HEK293 (cell line): ENCODE results near the gene AMZ2.
"Not testable (repeated sequence)": the region's sequence is repeated elsewhere in the genome, so short reads cannot be mapped to it uniquely, and the experiment has no call there.

ENCODE experiments used
- CTCF ChIA-PET: fragments of 350-600 bp; formaldehyde crosslinking; extraction: SDS; loops from one replicate; lab custom pipeline; 2021; ENCODE audit warnings: antibody characterized with exemption; lab: Yijun Ruan, JAX
- POLR2A ChIA-PET: fragments of 300-600 bp; formaldehyde crosslinking; extraction: SDS; loops from one replicate; lab custom pipeline; 2020; ENCODE audit warnings: antibody characterized with exemption, inconsistent platforms; lab: Yijun Ruan, JAX
- H3K27ac ChIP-seq: fragments of 200-500 bp; sonication (Bioruptor generic); 2 replicates; pipeline ENCODE4 v1.5.1; 2014; ENCODE audit warnings: low read depth, low read length, control low read depth, inconsistent platforms; ENCODE audit errors: extremely low read depth
- H3K36me3 ChIP-seq, 2 experiments: fragments of 200-500 bp in 1 of 2; sonication (Bioruptor generic) in 1 of 2; 1 replicate in 1 of 2; 2 replicates in 1 of 2; pipeline ENCODE4 v1.5.1; 2014 to 2017; ENCODE audit warnings: inconsistent platforms in 2 of 2, low read length in 2 of 2; ENCODE audit not compliant: control insufficient read depth in 2 of 2, insufficient read depth in 1 of 2
- H3K4me1 ChIP-seq: fragments of 200-500 bp; sonication (Bioruptor generic); 2 replicates; pipeline ENCODE4 v1.5.1; 2014; ENCODE audit warnings: mild to moderate bottlenecking, low read length, inconsistent platforms; ENCODE audit not compliant: control insufficient read depth, insufficient read depth
- H3K4me3 ChIP-seq: 2 replicates; pipeline ENCODE4 v1.5.1; 2011; ENCODE audit warnings: low read depth, mild to moderate bottlenecking, control low read depth, low read length, moderate library complexity
- H3K9me3 ChIP-seq: fragments of 200-500 bp; sonication (Bioruptor generic); 2 replicates; pipeline ENCODE4 v1.5.1; 2014; ENCODE audit warnings: low read depth, low read length, inconsistent platforms; ENCODE audit not compliant: control insufficient read depth, insufficient read depth
- HOXA7 ChIP-seq: sonication (generic); formaldehyde crosslinking; IDR thresholded peaks from 2 replicates; pipeline ENCODE4 v1.8.1; 2022; ENCODE audit warnings: missing genetic modification reagents, borderline replicate concordance
- KLF7 ChIP-seq: fragments of 450-650 bp; formaldehyde crosslinking; IDR thresholded peaks from 2 replicates; pipeline ENCODE4 v1.5.1; 2016; ENCODE audit warnings: missing biosample characterization, missing genetic modification characterization, borderline replicate concordance
- PRDM10 ChIP-seq: fragments of 450-650 bp; formaldehyde crosslinking; IDR thresholded peaks from 2 replicates; pipeline ENCODE4 v1.5.1; 2016; ENCODE audit warnings: missing biosample characterization, missing genetic modification characterization
- SP7 ChIP-seq: fragments of 450-650 bp; formaldehyde crosslinking; IDR thresholded peaks from 2 replicates; pipeline ENCODE4 v1.5.1; 2016; ENCODE audit warnings: missing biosample characterization, missing genetic modification characterization
- TCF7L2 ChIP-seq: IDR thresholded peaks from 2 replicates; pipeline ENCODE4 v1.6.1; 2011; ENCODE audit warnings: low read depth, mild to moderate bottlenecking, inconsistent platforms, low read length, moderate library complexity, borderline replicate concordance
- ZBTB48 ChIP-seq: fragments of 450-650 bp; formaldehyde crosslinking; IDR thresholded peaks from 2 replicates; pipeline ENCODE4 v1.5.1; 2016; ENCODE audit warnings: missing biosample characterization, missing genetic modification characterization
- ZFP37 ChIP-seq: fragments of 450-650 bp; formaldehyde crosslinking; IDR thresholded peaks from 2 replicates; pipeline ENCODE4 v1.5.1; 2016; ENCODE audit warnings: missing biosample characterization, missing genetic modification characterization
- ZNF280C ChIP-seq: fragments of 450-650 bp; formaldehyde crosslinking; IDR thresholded peaks from 2 replicates; pipeline ENCODE4 v1.5.1; 2016; ENCODE audit warnings: missing biosample characterization, missing genetic modification characterization
- ZNF335 ChIP-seq: fragments of 450-650 bp; formaldehyde crosslinking; conservative IDR thresholded peaks from 2 replicates; pipeline ENCODE4 v1.5.1; 2016; ENCODE audit warnings: missing biosample characterization, missing genetic modification characterization
- ZNF707 ChIP-seq: fragments of 450-650 bp; formaldehyde crosslinking; IDR thresholded peaks from 2 replicates; pipeline ENCODE4 v1.5.1; 2016; ENCODE audit warnings: missing biosample characterization, missing genetic modification characterization
- ZXDB ChIP-seq: fragments of 450-650 bp; formaldehyde crosslinking; IDR thresholded peaks from 2 replicates; pipeline ENCODE4 v1.5.1; 2016; ENCODE audit warnings: missing biosample characterization, missing genetic modification characterization

Gene AMZ2

GRCh38 chr17:68248199-68248825 is 469 bp downstream of the AMZ2 start (continued):
- 0 out of 2 replicates have a peak, but pooled peaks have one; percentile 12 for TF ChIP-seq ZFP37 (tag by site-specific recombination)
- peak; percentile 97 for TF ChIP-seq ZBTB48
- peak; percentile 73 for TF ChIP-seq ZNF335
- no peak for TF ChIP-seq TCF7L2
- TF ChIP-seq KLF7 = no peak
- peak; percentile 49 for TF ChIP-seq ZXDB

- Histone ChIP-seq H3K9me3 (no peaks in the 10 kb centered on the region), H3K4me3 (no peak overlapping the region; the same call in 1 of the 2 replicates), H3K27ac (peak overlapping the region; percentile 79; the same call in 1 of the 2 replicates), H3K4me1 (peaks cover 5% of the 10 kb centered on the region), H3K36me3 (peaks cover 23 to 48% of the 10 kb centered on the region in 2 experiments)
- TF ChIP-seq SP7 (0 out of 2 replicates have a peak, but pooled peaks have one; percentile 15), PRDM10 (tag by site-specific recombination) (no peak)
- ChIA-PET CTCF (interaction anchor here (1.1 to 3.0 kb wide), 5 partner anchors 15 to 187 kb away, joined by 3 to 23 read pairs (median 6); no protein-coding TSS in a partner anchor), POLR2A (interaction anchor here (0.9 to 2.5 kb wide), 4 partner anchors 10 to 210 kb away, joined by 3 to 32 read pairs (median 10); partner anchors contain the start of genes ARSG, SLC16A6 and WIPI1)
Observed at GRCh38 chr17:68248891-68249290, 1.0 kb downstream of the AMZ2 start.

GRCh38 chr17:68249354-68249765 is 1.5 kb downstream of the AMZ2 start:
- H3K4me3 ChIP-seq = no peak overlapping the region
- peaks cover 5% of the 10 kb centered on the region for H3K4me1 ChIP-seq
- CTCF ChIA-PET = interaction anchor here (0.7 to 3.0 kb wide), 5 partner anchors 14 to 186 kb away, joined by 3 to 23 read pairs (median 6); no protein-coding TSS in a partner anchor
- H3K9me3 ChIP-seq = no peaks in the 10 kb centered on the region
- no peak overlapping the region for H3K27ac ChIP-seq
- peaks cover 24 to 52% of the 10 kb centered on the region in 2 experiments for H3K36me3 ChIP-seq
- POLR2A ChIA-PET = interaction anchor here (2.5 kb wide), 1 partner anchor 42 kb away, joined by 13 read pairs; the partner anchor contains the start of genes ARSG and SLC16A6
- no peak for TF ChIP-seq HOXA7
- no peak for TF ChIP-seq ZNF707
- TF ChIP-seq ZNF280C (tag by site-specific recombination) = no peak
- TF ChIP-seq, all 188 proteins: peak for 0

- H3K36me3 ChIP-seq = peaks cover 39 to 83% of the 10 kb centered on the region in 2 experiments
- POLR2A ChIA-PET, H3K27ac ChIP-seq, H3K9me3 ChIP-seq, H3K4me1 ChIP-seq, H3K4me3 ChIP-seq: not testable (repeated sequence)
- CTCF ChIA-PET = interaction anchor here (0.7 to 1.8 kb wide), 2 partner anchors 38 to 146 kb away, joined by 4 read pairs; no protein-coding TSS in a partner anchor
Observed at GRCh38 chr17:68253426-68253825, 5.6 kb downstream of the AMZ2 start.
